NT2/D1 (cell line): ENCODE measurements around the gene EHD3.

Experiments
- SUZ12 ChIP-seq: IDR thresholded peaks from 2 replicates; pipeline ENCODE4 v1.6.1; 2011; ENCODE audit not compliant: insufficient read length, insufficient read depth; ENCODE audit errors: extremely low read depth
- YY1 ChIP-seq: IDR thresholded peaks from 2 replicates; pipeline ENCODE4 v1.6.1; 2011; ENCODE audit not compliant: insufficient read length, insufficient read depth
- ZNF274 ChIP-seq: IDR thresholded peaks from 2 replicates; pipeline ENCODE4 v1.6.1; 2011; ENCODE audit warnings: mild to moderate bottlenecking, low read depth, low read length

GRCh38 chr2:31241625-31242270 is 7.8 kb downstream of the EHD3 start:
- TF ChIP-seq YY1, result no peak
- TF ChIP-seq ZNF274, result no peak
- no peak for TF ChIP-seq SUZ12
